GM13976 (cell line): Measurements from ENCODE around the gene DLGAP4.

ENCODE experiments used
- DNase-seq: peaks from one replicate; pipeline ENCODE4 v3.0.0; 2012; ENCODE audit warnings: low spot score
- in situ Hi-C: fragments of 300-500 bp; cut with MboI; formaldehyde crosslinking; loops from one replicate; pipeline ENCODE4 v1.12.0; 2022; ENCODE audit warnings: low sequenced_read_pairs, mixed read lengths, inconsistent platforms; ENCODE audit not compliant: unreplicated experiment
- TF ChIP-seq, protein P1 (sequence below): IDR thresholded peaks from 2 replicates; pipeline ENCODE4 v1.5.1; 2012; ENCODE audit warnings: borderline replicate concordance, mild to moderate bottlenecking; ENCODE audit not compliant: insufficient read depth; ENCODE audit errors: extremely low read depth, missing control alignments, control extremely low read depth

Gene DLGAP4

DNA sequence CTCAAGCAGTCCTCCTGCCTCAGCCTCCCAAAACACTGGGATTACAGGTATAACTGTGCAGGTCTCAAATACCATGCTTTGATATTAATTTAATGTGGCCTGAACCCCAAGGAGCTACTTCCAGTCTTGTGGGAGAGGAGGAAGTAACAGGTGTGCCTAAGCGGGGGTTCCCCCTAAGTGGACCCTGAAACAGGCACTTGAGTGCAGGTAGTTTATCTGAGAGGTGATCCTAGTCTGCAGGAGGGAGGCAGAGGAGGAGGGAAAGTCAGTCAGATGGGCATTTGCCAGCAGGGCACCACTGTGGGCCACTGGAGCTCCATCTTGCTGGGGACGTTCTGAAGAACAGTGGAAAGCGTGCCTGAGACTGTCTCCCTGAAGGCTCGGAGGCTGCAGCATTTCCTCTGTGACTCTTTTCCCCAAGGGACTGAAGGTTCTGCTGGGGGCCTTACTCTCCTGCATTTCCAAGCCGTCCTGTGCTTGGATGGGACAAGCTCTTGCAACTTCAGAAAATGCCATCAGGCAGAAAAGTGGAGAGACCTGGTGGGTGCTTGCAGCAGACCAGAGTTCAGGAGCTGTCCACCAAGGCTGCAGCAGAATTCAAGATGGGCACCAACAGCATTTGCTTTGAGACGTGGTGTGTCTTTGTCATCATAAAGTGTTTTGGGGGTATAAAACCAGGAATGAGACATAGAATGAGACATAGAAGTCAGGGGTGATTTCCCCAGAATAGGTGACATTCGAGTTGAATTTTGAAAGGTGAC lies 4.6 kb upstream of the DLGAP4 start:
- TF ChIP-seq, protein P1, sequence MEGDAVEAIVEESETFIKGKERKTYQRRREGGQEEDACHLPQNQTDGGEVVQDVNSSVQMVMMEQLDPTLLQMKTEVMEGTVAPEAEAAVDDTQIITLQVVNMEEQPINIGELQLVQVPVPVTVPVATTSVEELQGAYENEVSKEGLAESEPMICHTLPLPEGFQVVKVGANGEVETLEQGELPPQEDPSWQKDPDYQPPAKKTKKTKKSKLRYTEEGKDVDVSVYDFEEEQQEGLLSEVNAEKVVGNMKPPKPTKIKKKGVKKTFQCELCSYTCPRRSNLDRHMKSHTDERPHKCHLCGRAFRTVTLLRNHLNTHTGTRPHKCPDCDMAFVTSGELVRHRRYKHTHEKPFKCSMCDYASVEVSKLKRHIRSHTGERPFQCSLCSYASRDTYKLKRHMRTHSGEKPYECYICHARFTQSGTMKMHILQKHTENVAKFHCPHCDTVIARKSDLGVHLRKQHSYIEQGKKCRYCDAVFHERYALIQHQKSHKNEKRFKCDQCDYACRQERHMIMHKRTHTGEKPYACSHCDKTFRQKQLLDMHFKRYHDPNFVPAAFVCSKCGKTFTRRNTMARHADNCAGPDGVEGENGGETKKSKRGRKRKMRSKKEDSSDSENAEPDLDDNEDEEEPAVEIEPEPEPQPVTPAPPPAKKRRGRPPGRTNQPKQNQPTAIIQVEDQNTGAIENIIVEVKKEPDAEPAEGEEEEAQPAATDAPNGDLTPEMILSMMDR, result no peak
- in situ Hi-C loops, result no loop called here
- DNase-seq, result no peak

DNA sequence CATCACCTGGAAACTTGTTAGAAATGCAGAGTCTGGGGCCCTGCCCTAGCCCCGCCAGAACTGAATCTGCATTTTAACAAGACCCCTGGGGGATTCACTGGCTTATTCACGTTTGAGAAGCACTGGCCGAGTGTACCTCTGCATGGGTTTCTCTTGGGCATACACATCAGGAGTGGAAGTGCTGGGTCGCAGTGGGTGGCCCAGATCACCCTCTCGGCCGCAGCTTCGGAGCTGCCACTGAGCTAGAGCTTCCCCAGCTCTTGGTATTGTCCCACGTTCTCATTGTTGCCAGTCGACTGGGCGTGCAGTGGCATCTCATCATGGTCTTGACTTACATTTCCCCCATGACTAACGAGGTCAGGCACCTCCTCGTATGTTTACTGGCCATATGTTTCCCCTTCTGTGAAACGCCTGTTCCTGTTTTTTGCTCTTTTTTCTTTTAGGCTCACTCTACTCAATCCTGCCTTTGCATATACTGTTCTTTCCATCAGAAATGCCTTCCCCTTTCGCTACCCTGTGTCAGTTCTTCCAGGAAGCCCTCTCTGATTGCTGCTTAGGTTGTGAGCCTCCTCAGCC lies 3.0 kb upstream of the DLGAP4 start:
- in situ Hi-C loops, result no loop called here
- TF ChIP-seq, protein P1, result no peak
- DNase-seq, result no peak

DNA sequence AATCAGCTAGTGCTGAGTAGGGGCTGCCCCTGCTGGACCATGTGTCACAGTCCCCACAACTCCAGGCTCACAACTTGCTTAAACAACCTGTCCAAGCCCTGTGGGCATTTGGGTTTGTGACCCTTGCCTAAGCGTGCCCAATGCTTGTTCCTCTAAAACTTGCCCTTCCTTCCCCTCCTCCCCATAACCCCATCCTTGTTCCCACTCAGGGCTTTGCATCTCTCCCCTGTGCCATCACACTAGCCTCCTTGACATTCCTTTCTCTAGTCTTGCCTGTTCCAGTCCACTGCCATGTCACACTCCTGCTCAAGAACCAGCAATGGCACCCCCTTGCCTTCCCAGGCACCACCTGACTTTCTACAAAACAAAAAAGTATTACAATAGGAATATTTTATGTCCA lies 2.3 kb upstream of the DLGAP4 start:
- TF ChIP-seq, protein P1, result no peak
- in situ Hi-C loops, result no loop called here
- no peak for DNase-seq

DNA sequence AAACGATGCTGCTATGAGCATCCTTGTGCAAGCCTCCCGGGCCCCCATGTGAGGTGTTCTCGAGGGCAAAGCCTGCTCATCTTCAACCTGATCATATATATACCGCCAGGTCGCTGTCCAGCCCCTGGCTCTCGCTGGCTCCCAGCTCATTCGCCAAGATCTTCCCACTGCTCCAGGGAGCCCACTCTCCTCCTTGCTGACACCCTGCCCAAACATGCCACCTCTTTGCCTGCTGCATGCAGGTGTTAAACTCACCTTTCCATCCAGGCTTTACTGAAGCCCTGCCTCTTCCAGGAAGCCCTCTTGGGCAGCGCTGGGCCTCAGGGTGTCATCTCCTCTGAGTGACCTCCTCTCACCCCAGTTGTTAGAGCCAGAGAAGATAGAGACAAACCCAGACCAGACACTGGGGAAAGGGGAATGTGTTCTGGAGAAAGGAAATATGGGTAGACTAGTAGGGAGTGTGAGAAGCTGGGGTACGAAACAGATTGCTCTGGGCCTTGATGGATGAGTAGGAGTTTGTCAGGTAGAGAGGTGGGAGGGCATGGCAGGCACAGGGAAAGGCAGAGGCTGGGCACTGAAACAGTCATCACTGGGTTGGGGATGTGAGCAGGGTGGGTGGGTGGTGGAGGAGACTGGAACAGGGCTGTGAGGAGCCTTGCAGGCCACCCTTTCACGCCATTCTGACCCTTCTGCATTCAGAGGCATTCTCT lies 1.2 kb upstream of the DLGAP4 start:
- TF ChIP-seq, protein P1, result no peak
- no peak for DNase-seq
- in situ Hi-C loops, result no loop called here

DNA sequence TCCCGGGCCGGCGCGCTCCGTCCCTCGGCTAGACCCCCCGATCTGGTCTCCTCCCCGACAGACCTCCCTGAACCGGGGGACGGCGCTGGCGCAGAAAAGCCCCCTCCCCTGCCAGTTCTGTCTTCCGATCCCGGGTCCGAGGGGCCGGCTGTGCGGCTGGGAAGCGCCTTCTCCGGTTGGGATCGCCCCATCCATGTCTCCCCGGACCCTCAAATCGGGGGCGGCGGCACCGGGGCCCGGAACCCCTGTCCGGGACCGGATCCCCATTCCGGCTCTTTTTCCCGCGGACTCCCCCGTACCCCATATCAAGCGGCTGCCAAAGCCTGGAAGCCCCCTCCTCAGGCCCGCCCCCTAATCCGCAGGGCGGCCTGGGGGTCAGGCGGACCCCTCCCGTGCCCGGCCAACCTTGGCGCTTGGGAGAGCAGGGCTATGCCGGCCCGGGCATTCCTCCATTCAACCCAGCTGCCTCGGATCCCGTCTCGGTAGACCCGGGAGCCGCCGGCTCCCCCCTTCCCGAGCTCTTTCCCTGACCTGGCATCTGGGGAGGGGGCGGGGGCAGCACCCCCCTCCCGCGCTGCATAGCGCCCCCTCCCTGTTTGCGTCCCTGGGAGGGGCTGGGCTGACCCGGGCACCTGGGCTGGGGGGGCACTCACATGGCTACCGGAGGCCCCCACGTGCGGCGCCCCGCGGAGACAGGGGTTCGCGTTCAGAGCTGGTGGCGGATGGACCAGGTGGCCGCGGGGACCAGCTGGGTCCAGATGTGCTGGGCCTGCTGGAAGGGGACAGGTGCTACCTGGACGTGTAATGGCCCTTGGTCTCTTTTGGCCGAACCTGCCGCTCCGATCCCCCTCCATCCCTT lies 643 bp downstream of the DLGAP4 start:
- no peak for DNase-seq
- in situ Hi-C loops, result no loop called here
- TF ChIP-seq, protein P1, result no peak
